Measurements from ENCODE around the gene MAD1L1. TPM values are rescaled to one million over a fixed set of nuclear protein-coding genes. Genes with fewer than 3 reads are reported as not detected.

MAD1L1 gene
- total and polyA plus RNA-seq, 2 of the 13 experiments (the other 11 are each of a cell fraction or from before 2014, with no cell fraction given), result 17.4 to 64.7 TPM

DNA sequence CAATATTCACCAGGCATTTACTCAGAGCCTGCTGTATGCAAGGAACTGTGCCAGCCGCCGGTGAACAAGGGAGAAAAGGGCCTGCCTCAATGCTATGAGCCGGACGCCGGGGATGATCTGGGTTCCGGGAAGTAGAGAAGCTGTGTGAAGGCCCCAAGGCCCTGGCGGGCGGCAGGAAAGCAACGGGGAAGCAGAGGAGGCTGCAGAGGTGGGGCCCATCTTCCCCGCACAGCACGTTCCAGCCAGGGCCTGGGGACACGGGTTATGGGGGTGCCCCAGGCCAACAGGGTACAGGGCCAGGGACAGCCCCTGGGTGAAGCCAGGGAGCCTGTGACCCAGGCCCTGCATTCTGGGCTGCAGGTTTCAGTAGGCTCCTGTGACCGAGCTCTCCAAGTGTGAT lies 179.3 kb downstream of the MAD1L1 start (continued):
- no peak for TF ChIP-seq CENPT (CRISPR knock-in tag; IDR thresholded peaks at IDR 0.05; ENCODE audit: low read depth)

DNA sequence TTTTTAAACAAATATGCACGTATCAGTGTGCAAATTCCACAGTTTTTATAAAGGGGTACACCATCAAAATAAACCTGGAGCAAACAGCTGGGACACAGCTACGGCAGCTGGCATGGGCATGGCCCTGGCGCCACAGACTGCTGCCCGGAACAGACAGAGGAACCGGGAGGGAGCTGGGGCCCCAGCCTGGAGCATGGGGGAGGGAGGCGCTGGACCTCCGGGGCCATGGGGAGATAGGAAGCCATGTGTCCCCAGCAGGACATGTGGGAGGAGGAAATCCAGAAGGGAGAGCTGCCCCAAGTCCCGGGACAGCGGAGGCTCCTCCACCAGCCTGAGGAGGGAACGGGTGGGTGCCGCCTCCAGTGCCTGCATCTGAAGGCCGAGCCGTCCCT lies 180.1 kb downstream of the MAD1L1 start:
- H3K79me2 ChIP-seq (ENCODE audit: insufficient read depth, low read length), result no peaks in the 10 kb centered on the region
- H3K4me2 ChIP-seq (ENCODE audit: low read depth, low read length), result no peak overlapping the region
- BruUV-seq (replicated peaks), result no TSS peak
- peaks cover 0 to 5% of the 10 kb centered on the region in 2 experiments; a peak in 3 of 5 replicates for H3K36me3 ChIP-seq (replicated peaks in 1 of 2; ENCODE audit: control insufficient read depth in 1 of 2, insufficient read depth in 2 of 2, low read length in 2 of 2)
- FAIRE-seq, result no peak
- ATAC-seq, result no peak
- in situ Hi-C loops (cut with HindIII; ENCODE audit: extremely low pct_ligation_motif_present, low pct_unique_long_range_greater_than_20kb) (no loop called here), intact Hi-C loops (cut with micrococcal nuclease; ENCODE audit: unreplicated experiment) (no loop called here)
- no peaks in the 10 kb centered on the region for H4K20me1 ChIP-seq (ENCODE audit: insufficient read depth, low read length)
- no peak overlapping the region for H3K4me3 ChIP-seq (replicated peaks in 1 of 3; ENCODE audit: insufficient read depth in 1 of 3, low read depth in 2 of 3, low read length in 3 of 3)
- ChIA-PET CTCF (ENCODE audit: low intra/inter-chr PET ratio, low total read pairs) (no interaction called here), POLR2A (no interaction called here)
- DNase-seq (ENCODE audit: low spot score), result no peak
- H3K9me3 ChIP-seq (ENCODE audit: low read length), result no peaks in the 10 kb centered on the region
- no peak overlapping the region for H2AFZ ChIP-seq (ENCODE audit: low read length)
- H3K9ac ChIP-seq (ENCODE audit: insufficient read depth, low read depth, low read length), result no peak overlapping the region
- H3K27ac ChIP-seq (ENCODE audit: extremely low read length, insufficient read depth, low read length), result no peak overlapping the region
- H3K4me1 ChIP-seq (ENCODE audit: insufficient read depth, low read length), result no peaks in the 10 kb centered on the region
- WGBS (ENCODE audit: low lambda C conversion rate), result 93% methylated on average over 5 of the region's 13 CpGs
- TF ChIP-seq SNAI1 (CRISPR knock-in tag; IDR thresholded peaks at IDR 0.05; ENCODE audit: borderline replicate concordance) (no peak), ZNF180 (CRISPR knock-in tag; IDR thresholded peaks at IDR 0.05; ENCODE audit: borderline replicate concordance, low read depth) (no peak), TAF1 (CRISPR knock-in tag; IDR thresholded peaks at IDR 0.05) (no peak), ZNF619 (CRISPR knock-in tag; IDR thresholded peaks at IDR 0.05) (no peak), ZNF30 (CRISPR knock-in tag; IDR thresholded peaks at IDR 0.05) (no peak), NCOR1 (IDR thresholded peaks at IDR 0.05; ENCODE audit: borderline replicate concordance, low read length) (no peak), RARA (CRISPR knock-in tag; IDR thresholded peaks at IDR 0.05) (no peak), MED1 (CRISPR knock-in tag; IDR thresholded peaks at IDR 0.05) (no peak), SAP130 (CRISPR knock-in tag; IDR thresholded peaks at IDR 0.05; ENCODE audit: low read depth) (no peak), PHF21A (CRISPR knock-in tag; IDR thresholded peaks at IDR 0.05) (no peak)
- TF ChIP-seq, protein P1, sequence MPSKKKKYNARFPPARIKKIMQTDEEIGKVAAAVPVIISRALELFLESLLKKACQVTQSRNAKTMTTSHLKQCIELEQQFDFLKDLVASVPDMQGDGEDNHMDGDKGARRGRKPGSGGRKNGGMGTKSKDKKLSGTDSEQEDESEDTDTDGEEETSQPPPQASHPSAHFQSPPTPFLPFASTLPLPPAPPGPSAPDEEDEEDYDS (CRISPR knock-in tag; IDR thresholded peaks at IDR 0.05), result no peak
- TF ChIP-seq, protein P2, sequence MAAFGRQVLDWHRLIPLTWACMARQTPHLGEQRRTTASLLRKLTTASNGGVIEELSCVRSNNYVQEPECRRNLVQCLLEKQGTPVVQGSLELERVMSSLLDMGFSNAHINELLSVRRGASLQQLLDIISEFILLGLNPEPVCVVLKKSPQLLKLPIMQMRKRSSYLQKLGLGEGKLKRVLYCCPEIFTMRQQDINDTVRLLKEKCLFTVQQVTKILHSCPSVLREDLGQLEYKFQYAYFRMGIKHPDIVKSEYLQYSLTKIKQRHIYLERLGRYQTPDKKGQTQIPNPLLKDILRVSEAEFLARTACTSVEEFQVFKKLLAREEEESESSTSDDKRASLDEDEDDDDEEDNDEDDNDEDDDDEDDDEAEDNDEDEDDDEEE (CRISPR knock-in tag; IDR thresholded peaks at IDR 0.05), result no peak
- TF ChIP-seq, protein P3, sequence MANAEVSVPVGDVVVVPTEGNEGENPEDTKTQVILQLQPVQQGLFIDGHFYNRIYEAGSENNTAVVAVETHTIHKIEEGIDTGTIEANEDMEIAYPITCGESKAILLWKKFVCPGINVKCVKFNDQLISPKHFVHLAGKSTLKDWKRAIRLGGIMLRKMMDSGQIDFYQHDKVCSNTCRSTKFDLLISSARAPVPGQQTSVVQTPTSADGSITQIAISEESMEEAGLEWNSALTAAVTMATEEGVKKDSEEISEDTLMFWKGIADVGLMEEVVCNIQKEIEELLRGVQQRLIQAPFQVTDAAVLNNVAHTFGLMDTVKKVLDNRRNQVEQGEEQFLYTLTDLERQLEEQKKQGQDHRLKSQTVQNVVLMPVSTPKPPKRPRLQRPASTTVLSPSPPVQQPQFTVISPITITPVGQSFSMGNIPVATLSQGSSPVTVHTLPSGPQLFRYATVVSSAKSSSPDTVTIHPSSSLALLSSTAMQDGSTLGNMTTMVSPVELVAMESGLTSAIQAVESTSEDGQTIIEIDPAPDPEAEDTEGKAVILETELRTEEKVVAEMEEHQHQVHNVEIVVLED (CRISPR knock-in tag; IDR thresholded peaks at IDR 0.05; ENCODE audit: borderline replicate concordance), result no peak
- TF ChIP-seq, protein P4, sequence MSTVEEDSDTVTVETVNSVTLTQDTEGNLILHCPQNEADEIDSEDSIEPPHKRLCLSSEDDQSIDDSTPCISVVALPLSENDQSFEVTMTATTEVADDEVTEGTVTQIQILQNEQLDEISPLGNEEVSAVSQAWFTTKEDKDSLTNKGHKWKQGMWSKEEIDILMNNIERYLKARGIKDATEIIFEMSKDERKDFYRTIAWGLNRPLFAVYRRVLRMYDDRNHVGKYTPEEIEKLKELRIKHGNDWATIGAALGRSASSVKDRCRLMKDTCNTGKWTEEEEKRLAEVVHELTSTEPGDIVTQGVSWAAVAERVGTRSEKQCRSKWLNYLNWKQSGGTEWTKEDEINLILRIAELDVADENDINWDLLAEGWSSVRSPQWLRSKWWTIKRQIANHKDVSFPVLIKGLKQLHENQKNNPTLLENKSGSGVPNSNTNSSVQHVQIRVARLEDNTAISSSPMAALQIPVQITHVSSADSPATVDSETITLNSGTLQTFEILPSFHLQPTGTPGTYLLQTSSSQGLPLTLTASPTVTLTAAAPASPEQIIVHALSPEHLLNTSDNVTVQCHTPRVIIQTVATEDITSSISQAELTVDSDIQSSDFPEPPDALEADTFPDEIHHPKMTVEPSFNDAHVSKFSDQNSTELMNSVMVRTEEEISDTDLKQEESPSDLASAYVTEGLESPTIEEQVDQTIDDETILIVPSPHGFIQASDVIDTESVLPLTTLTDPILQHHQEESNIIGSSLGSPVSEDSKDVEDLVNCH (CRISPR knock-in tag; IDR thresholded peaks at IDR 0.05), result no peak
- TF ChIP-seq, protein P5, sequence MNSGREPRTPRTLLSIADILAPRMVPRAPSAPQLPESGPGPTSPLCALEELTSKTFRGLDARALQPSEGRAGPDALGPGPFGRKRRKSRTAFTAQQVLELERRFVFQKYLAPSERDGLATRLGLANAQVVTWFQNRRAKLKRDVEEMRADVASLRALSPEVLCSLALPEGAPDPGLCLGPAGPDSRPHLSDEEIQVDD (CRISPR knock-in tag; IDR thresholded peaks at IDR 0.05; ENCODE audit: borderline replicate concordance), result no peak
- H3K27me3 ChIP-seq (ENCODE audit: control insufficient read depth in 1 of 2, insufficient read depth in 2 of 2, low read length in 2 of 2), result no peaks in the 10 kb centered on the region

All from HepG2 (cell line).